Measurements from ENCODE around the gene CCDC91. TPM values are rescaled to one million over a fixed set of nuclear protein-coding genes. Genes with fewer than 3 reads are reported as not detected.

Gene CCDC91
- total RNA-seq, 1 experiment from 2014 or later, result 15.7 TPM

DNA sequence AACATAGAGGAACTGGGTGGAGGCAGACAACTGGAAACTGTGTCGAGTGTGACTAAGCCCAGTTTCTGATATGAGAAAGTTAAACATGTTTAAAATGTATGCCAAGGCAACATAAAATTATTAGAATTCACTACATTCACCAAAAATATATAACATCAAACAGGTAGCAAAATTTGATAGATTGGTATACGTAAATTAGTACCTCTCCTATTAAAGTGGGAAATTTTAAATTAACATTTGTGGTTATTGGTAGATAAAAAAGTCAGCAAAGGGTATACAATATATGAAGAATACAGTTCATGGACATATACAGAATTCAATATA is 53.0 kb downstream of the CCDC91 start (continued):
- TF ChIP-seq, protein P1, sequence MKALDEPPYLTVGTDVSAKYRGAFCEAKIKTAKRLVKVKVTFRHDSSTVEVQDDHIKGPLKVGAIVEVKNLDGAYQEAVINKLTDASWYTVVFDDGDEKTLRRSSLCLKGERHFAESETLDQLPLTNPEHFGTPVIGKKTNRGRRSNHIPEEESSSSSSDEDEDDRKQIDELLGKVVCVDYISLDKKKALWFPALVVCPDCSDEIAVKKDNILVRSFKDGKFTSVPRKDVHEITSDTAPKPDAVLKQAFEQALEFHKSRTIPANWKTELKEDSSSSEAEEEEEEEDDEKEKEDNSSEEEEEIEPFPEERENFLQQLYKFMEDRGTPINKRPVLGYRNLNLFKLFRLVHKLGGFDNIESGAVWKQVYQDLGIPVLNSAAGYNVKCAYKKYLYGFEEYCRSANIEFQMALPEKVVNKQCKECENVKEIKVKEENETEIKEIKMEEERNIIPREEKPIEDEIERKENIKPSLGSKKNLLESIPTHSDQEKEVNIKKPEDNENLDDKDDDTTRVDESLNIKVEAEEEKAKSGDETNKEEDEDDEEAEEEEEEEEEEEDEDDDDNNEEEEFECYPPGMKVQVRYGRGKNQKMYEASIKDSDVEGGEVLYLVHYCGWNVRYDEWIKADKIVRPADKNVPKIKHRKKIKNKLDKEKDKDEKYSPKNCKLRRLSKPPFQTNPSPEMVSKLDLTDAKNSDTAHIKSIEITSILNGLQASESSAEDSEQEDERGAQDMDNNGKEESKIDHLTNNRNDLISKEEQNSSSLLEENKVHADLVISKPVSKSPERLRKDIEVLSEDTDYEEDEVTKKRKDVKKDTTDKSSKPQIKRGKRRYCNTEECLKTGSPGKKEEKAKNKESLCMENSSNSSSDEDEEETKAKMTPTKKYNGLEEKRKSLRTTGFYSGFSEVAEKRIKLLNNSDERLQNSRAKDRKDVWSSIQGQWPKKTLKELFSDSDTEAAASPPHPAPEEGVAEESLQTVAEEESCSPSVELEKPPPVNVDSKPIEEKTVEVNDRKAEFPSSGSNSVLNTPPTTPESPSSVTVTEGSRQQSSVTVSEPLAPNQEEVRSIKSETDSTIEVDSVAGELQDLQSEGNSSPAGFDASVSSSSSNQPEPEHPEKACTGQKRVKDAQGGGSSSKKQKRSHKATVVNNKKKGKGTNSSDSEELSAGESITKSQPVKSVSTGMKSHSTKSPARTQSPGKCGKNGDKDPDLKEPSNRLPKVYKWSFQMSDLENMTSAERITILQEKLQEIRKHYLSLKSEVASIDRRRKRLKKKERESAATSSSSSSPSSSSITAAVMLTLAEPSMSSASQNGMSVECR (CRISPR knock-in tag; IDR thresholded peaks at IDR 0.05; ENCODE audit: borderline replicate concordance), result no peak
- TF ChIP-seq, protein P2, sequence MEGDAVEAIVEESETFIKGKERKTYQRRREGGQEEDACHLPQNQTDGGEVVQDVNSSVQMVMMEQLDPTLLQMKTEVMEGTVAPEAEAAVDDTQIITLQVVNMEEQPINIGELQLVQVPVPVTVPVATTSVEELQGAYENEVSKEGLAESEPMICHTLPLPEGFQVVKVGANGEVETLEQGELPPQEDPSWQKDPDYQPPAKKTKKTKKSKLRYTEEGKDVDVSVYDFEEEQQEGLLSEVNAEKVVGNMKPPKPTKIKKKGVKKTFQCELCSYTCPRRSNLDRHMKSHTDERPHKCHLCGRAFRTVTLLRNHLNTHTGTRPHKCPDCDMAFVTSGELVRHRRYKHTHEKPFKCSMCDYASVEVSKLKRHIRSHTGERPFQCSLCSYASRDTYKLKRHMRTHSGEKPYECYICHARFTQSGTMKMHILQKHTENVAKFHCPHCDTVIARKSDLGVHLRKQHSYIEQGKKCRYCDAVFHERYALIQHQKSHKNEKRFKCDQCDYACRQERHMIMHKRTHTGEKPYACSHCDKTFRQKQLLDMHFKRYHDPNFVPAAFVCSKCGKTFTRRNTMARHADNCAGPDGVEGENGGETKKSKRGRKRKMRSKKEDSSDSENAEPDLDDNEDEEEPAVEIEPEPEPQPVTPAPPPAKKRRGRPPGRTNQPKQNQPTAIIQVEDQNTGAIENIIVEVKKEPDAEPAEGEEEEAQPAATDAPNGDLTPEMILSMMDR (IDR thresholded peaks at IDR 0.05), result no peak
- no peak for TF ChIP-seq ZNF671 (CRISPR knock-in tag; IDR thresholded peaks at IDR 0.05)

DNA sequence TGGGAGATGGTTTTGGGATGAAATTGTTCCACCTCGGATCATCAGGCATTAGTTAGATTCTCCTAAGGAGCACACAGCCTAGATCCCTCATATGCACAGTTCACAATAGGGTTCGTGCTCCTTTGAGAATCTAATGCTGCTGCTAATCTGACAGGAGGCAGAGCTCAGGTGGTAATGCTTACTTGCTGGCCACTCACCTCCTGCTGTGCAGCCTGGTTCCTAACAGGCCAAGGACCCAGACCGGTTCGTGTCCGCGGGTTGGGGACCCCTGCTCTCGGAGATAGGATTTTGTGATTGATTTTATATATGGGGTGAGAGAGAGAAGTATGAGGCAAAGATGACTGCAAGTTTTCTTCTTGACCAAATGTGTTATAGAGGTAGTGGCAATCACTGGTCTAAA is 57.5 kb downstream of the CCDC91 start:
- ATAC-seq, result no peak
- no peak overlapping the region for H3K4me3 Mint-ChIP-seq
- peaks cover 10% of the 10 kb centered on the region for H3K36me3 Mint-ChIP-seq
- H3K9me3 Mint-ChIP-seq, result peaks cover 15% of the 10 kb centered on the region
- CTCF ChIA-PET, result no interaction called here
- peak overlapping the region; percentile 4; the same call in 1 of the 2 replicates for H3K27ac Mint-ChIP-seq
- POLR2A ChIA-PET, result no interaction called here
- H3K27me3 Mint-ChIP-seq (ENCODE audit: low read depth), result no peaks in the 10 kb centered on the region
- no peak for DNase-seq (ENCODE audit: low spot score)
- peaks cover 19% of the 10 kb centered on the region for H3K4me1 Mint-ChIP-seq
- TF ChIP-seq NR1H2 (CRISPR knock-in tag; IDR thresholded peaks at IDR 0.05), result no peak
- TF ChIP-seq, protein P3, sequence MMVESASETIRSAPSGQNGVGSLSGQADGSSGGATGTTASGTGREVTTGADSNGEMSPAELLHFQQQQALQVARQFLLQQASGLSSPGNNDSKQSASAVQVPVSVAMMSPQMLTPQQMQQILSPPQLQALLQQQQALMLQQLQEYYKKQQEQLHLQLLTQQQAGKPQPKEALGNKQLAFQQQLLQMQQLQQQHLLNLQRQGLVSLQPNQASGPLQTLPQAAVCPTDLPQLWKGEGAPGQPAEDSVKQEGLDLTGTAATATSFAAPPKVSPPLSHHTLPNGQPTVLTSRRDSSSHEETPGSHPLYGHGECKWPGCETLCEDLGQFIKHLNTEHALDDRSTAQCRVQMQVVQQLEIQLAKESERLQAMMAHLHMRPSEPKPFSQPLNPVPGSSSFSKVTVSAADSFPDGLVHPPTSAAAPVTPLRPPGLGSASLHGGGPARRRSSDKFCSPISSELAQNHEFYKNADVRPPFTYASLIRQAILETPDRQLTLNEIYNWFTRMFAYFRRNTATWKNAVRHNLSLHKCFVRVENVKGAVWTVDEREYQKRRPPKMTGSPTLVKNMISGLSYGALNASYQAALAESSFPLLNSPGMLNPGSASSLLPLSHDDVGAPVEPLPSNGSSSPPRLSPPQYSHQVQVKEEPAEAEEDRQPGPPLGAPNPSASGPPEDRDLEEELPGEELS (CRISPR knock-in tag; IDR thresholded peaks at IDR 0.05), result no peak
- TF ChIP-seq, protein P1 (CRISPR knock-in tag; IDR thresholded peaks at IDR 0.05; ENCODE audit: borderline replicate concordance), result no peak
- no peak for TF ChIP-seq ZNF317 (CRISPR knock-in tag; IDR thresholded peaks at IDR 0.05; ENCODE audit: borderline replicate concordance, low read depth)
- no peak for TF ChIP-seq ATF1 (CRISPR knock-in tag; IDR thresholded peaks at IDR 0.05)

DNA sequence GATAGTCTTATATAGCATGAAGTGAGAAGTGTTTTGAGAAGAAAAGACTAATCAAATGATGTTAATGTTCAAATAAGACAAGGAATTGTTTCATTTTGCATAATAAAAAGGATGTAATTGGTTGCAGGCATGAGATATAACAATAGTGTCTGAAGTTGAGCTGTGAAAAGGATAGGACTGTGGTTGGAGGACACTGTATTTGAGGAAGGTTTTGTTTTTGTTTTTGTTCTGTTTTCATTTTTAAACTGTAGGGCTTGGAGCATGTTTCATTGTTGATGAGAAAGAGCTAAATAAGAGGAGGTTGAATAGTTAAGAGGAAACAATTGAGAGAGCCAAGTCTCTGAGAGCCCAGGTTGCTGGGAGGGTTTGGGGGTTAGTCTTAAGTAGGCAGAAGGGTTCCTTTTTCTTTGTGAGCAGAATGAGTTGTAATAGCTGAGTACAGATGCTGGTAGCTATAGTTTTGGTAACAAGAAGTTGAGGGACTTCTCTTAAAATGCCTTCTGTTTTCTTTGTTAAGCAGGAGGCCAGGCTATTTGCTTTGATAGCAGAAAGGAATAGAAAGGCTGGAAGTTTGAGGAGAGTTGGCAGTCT is 58.4 kb downstream of the CCDC91 start:
- Mint-ChIP-seq H3K27ac (peak overlapping the region; percentile 23), H3K4me1 (peaks cover 19% of the 10 kb centered on the region), H3K4me3 (no peak overlapping the region), H3K27me3 (ENCODE audit: low read depth) (no peaks in the 10 kb centered on the region), H3K36me3 (peaks cover 10% of the 10 kb centered on the region), H3K9me3 (peaks cover 15% of the 10 kb centered on the region)
- ATAC-seq (no peak), DNase-seq (ENCODE audit: low spot score) (no peak)
- ChIA-PET POLR2A (no interaction called here), CTCF (no interaction called here)
- TF ChIP-seq CBFB (CRISPR knock-in tag; IDR thresholded peaks at IDR 0.05; ENCODE audit: low read depth), result no peak
- no peak for TF ChIP-seq FOXJ3 (CRISPR knock-in tag; IDR thresholded peaks at IDR 0.05; ENCODE audit: borderline replicate concordance)
- TF ChIP-seq, protein P4, sequence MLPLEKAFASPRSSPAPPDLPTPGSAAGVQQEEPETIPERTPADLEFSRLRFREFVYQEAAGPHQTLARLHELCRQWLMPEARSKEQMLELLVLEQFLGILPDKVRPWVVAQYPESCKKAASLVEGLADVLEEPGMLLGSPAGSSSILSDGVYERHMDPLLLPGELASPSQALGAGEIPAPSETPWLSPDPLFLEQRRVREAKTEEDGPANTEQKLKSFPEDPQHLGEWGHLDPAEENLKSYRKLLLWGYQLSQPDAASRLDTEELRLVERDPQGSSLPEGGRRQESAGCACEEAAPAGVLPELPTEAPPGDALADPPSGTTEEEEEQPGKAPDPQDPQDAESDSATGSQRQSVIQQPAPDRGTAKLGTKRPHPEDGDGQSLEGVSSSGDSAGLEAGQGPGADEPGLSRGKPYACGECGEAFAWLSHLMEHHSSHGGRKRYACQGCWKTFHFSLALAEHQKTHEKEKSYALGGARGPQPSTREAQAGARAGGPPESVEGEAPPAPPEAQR (CRISPR knock-in tag; IDR thresholded peaks at IDR 0.05), result no peak
- no peak for TF ChIP-seq NR3C1 (CRISPR knock-in tag; conservative IDR thresholded peaks at IDR 0.05; ENCODE audit: low read depth)
- no peak for TF ChIP-seq ZNF138 (CRISPR knock-in tag; conservative IDR thresholded peaks at IDR 0.05)
- TF ChIP-seq, protein P5, sequence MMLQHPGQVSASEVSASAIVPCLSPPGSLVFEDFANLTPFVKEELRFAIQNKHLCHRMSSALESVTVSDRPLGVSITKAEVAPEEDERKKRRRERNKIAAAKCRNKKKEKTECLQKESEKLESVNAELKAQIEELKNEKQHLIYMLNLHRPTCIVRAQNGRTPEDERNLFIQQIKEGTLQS (CRISPR knock-in tag; conservative IDR thresholded peaks at IDR 0.05), result no peak
- no peak for TF ChIP-seq ZNF423 (CRISPR knock-in tag; IDR thresholded peaks at IDR 0.05)
- no peak for TF ChIP-seq KAT7 (CRISPR knock-in tag; IDR thresholded peaks at IDR 0.05; ENCODE audit: borderline replicate concordance)
- no peak for TF ChIP-seq MYBL2 (CRISPR knock-in tag; IDR thresholded peaks at IDR 0.05)
- no peak for TF ChIP-seq SMAD4 (CRISPR knock-in tag; IDR thresholded peaks at IDR 0.05)
- TF ChIP-seq, protein P6, sequence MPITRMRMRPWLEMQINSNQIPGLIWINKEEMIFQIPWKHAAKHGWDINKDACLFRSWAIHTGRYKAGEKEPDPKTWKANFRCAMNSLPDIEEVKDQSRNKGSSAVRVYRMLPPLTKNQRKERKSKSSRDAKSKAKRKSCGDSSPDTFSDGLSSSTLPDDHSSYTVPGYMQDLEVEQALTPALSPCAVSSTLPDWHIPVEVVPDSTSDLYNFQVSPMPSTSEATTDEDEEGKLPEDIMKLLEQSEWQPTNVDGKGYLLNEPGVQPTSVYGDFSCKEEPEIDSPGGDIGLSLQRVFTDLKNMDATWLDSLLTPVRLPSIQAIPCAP (CRISPR knock-in tag; IDR thresholded peaks at IDR 0.05), result no peak
